Bladder microvascular endothelial cell (primary cell): Measurements from ENCODE around the gene ARHGAP24. TPM values are rescaled to one million over a fixed set of nuclear protein-coding genes. Genes with fewer than 3 reads are reported as not detected.

ENCODE experiments used
- total RNA-seq: library from RNA; depleted of rRNA; stranded (reverse); fragments of >200 nt; gene quantifications from 2 replicates; pipeline ENCODE4 v1.2.3, GENCODE V29; 2014

Gene ARHGAP24
- 36.8 and 41.6 TPM in 2 replicates for total RNA-seq

GRCh38 chr4:85474818-85475630 lies at the start of gene ARHGAP24:
ARHGAP24 (plus strand) TSS chr4:85475150.

